Fibroblast of mammary gland (primary cell): ENCODE data around the gene PCBD2.

Experiments
- DNase-seq: peaks from one replicate; pipeline ENCODE4 v3.0.0-alpha.2; 2010; ENCODE audit warnings: low read depth
- H3K4me3 ChIP-seq: 2 replicates; pipeline ENCODE4 v1.5.1; 2011; ENCODE audit warnings: low read depth, mild to moderate bottlenecking, low read length, moderate library complexity; ENCODE audit not compliant: control insufficient read depth
- TF ChIP-seq, protein P1 (sequence below): conservative IDR thresholded peaks from 2 replicates; pipeline ENCODE4 v1.5.1; 2011; ENCODE audit warnings: low read depth, low read length, inconsistent platforms; ENCODE audit not compliant: control insufficient read depth, insufficient read depth

PCBD2 gene

DNA sequence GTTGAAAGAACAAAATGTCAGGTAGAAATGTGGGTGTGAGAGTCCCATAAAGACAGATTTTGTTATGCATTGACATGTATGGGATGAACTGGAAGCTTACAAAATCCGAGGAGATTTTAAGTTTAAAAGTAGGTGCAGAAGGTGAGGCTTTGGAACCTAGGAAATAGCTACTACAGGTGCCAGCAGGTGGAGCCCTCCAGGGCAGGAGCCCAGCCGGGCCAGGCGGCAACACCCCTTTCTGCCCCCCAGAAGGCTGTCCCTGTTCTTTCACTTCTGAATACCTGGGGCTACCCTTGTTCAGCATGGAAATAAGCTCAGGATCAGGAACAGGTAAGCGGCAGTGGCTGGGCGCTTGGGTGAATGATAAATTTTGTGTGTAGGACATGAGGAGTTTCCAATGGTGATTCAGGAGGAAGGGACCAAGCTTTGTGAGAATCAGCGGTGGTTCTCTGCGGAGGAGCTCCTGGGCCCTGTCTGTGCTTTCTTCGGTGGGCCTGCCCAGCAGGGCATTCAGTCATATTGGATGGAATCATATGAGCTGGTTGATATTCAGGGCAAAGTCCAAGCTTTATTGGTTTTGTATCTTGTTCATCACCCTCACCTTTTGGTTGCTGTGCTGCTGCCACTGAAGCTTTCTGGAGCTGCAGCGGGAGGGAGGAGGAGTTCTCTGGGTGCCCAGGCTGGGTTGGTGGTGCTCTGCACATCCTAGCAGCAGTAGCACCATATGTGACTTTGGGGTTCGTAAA, 12.3 kb downstream of the PCBD2 start:
- no peak overlapping the region for H3K4me3 ChIP-seq
- DNase-seq, result no peak
- TF ChIP-seq, protein P1, sequence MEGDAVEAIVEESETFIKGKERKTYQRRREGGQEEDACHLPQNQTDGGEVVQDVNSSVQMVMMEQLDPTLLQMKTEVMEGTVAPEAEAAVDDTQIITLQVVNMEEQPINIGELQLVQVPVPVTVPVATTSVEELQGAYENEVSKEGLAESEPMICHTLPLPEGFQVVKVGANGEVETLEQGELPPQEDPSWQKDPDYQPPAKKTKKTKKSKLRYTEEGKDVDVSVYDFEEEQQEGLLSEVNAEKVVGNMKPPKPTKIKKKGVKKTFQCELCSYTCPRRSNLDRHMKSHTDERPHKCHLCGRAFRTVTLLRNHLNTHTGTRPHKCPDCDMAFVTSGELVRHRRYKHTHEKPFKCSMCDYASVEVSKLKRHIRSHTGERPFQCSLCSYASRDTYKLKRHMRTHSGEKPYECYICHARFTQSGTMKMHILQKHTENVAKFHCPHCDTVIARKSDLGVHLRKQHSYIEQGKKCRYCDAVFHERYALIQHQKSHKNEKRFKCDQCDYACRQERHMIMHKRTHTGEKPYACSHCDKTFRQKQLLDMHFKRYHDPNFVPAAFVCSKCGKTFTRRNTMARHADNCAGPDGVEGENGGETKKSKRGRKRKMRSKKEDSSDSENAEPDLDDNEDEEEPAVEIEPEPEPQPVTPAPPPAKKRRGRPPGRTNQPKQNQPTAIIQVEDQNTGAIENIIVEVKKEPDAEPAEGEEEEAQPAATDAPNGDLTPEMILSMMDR, result no peak

DNA sequence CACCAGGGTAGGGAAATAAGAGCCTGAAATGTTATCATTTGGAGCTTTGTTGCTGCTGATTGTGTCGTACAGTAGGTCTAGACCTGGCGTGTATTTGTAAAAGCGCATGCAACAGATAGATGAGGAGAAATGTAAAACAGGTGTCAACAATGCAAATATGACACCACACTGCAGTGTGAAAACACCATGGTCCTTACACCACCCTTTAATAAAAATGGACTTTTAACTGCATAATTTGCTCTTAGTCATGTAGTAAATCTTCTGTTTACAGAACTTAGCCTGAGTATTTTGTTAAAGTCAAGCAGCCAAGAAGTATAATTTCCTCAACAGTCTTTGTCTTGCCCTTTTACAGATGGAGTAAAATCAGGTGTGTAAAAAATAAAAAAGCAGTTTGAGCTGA, 13.9 kb downstream of the PCBD2 start:
- TF ChIP-seq, protein P1, result no peak
- no peak overlapping the region for H3K4me3 ChIP-seq
- DNase-seq, result no peak

DNA sequence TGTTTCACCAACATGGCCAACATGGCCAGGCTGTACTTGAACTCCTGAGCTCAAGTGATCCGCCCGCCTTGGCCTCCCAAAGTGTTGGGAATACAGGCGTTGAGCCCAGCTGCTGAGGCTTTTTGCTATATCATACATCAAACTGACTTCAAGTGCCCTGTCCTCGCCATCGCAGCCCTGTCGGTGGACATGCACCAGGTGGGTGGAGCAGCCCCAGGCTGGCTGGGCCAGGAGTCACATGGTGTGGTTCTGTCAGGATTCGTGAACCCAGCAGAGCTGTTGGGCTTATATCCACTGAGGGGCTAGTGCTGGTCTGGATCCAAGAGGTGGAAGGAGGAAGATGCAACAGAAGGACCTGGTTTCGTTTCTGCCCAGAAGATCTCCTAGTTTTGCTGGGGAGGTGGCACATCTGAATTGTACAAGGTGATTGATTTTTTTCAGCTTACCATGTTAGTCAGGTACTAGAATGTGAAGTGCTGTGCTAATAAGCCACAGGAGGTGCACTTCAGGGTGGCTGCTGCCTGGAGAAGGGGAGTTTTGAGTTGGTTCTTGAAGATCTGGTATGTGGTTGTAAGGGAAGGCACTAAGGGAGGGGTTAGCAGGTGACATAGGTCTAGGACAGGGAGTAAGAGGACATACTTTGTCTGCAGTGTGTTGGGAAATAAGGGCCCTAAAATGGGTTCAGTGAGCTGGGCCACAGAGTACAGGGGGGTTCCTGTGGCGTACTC, 16.1 kb downstream of the PCBD2 start:
- H3K4me3 ChIP-seq, result no peak overlapping the region
- no peak for DNase-seq
- TF ChIP-seq, protein P1, result no peak

DNA sequence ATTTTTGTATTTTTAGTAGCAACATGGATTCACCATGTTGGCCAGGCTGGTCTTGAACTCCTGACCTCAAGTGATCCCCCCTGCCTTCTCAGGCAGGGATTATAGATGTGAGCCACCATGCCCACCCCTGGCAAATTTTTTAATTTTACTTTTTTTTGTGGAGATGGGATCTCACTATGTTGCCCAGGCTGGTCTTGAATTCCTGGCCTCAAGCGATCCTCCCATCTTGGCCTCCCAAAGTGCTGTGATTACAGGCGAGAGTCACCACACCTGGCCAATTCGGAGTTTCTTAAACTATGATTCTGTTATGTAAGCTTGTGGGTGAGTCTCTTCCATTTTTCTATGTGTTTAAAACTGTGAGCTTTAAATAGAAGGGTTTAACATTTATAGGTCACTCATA, 27.6 kb downstream of the PCBD2 start:
- DNase-seq, result no peak
- TF ChIP-seq, protein P1, result no peak
- H3K4me3 ChIP-seq, result no peak overlapping the region

DNA sequence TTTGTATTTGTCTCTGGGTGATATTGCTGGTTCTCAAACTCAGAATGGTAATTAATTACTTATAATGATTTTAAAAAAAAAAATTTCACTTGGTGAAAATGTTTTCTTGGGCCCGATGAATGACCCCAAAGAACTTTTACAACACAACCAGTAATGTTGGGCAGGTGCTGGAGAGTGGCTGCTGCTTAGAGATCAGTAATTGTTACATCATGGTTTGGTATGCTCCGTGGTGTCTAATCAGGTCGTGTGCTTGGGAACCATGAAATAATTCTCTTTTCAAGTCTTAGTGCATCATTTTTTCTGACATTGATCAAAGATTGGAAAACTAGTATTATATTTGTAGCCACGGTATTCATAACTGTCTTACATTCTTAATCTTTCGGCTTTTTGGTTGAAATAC, 29.3 kb downstream of the PCBD2 start:
- no peak for DNase-seq
- H3K4me3 ChIP-seq, result no peak overlapping the region
- TF ChIP-seq, protein P1, result no peak

DNA sequence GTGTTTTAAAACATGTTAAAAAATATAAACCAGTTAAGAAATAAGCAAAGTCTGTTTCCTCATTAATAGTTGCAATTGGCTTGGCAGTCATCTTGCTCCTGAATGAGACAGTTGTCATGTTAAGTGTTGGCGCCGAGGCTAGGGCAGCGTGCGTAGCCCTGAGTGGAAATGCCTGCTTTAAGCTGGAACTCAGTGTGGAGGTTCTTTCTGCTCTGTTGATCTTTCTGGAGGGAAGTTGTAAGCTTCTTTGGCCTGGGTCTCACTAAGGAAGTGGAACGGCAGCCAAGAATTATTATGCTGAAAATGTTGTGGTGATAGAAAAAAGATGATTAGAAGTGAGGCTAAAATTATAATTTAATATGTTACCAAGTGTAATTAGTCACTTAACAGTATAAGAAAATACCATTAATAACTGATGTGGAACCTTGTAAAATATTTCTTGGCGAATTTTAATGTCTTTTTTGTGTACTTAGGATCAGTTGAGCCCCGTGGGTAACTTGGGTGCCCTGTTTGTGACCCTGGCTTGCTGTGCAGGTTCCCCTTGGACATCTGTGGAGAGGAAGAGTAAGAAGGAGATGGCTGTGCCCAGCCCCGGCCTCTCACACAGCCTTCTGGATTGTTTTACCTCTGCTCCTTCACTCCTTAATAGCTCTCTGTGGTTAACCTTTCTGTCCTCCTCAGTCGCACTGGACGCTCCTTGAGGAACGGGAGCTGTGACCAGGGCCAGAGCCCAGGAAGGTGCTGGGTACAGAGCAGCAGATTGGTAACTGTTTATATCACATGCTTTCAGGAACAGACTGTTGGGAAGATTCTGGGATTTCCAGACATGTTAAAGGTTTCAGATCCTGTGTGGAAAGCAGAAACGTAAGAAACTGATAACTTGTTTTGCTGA, 31.0 kb downstream of the PCBD2 start:
- TF ChIP-seq, protein P1, result no peak
- H3K4me3 ChIP-seq, result no peak overlapping the region
- DNase-seq, result no peak
